Anterior cingulate cortex (tissue), 58 donors: ENCODE measurements around the gene SRPK1.

Experiments used
- DNase-seq, 58 donors: peaks; one replicate each; lab custom pipeline; 2025; lab: John Stamatoyannopoulos, UW

Gene SRPK1

GRCh38 chr6:35787266-35788218, 133.4 kb downstream of the SRPK1 start:
- no peak for DNase-seq

- DNase-seq: no peak
These were observed 134.1 kb downstream of the SRPK1 start for GRCh38 chr6:35786810-35787209.

GRCh38 chr6:35786272-35786671, 134.6 kb downstream of the SRPK1 start:
- no peak for DNase-seq

- DNase-seq: no peak
These were observed 136.7 kb downstream of the SRPK1 start for GRCh38 chr6:35784200-35784599.
